K562 (cell line): Measurements from ENCODE around the gene LACC1. TPM values are rescaled to one million over a fixed set of nuclear protein-coding genes. Genes with fewer than 3 reads are reported as not detected.

Experiments used
- ATAC-seq: fragments of 200-7000 bp; cut with Tn5 transposase; 3 replicates; pipeline ENCODE4 v1.9.1; 2020; ENCODE audit warnings: moderate library complexity
- BruUV-seq: library from RNA; stranded (reverse); fragments of 400-500 nt; replicated peaks from 2 replicates; lab custom pipeline; 2021; lab: Mats Ljungman, UMichigan
- CTCF ChIA-PET: fragments of 300-600 bp; formaldehyde crosslinking; extraction: SDS; loops from one replicate; lab custom pipeline; 2021; ENCODE audit warnings: low intra/inter-chr PET ratio; lab: Yijun Ruan, JAX
- POLR2A ChIA-PET: fragments of 300-600, 350-650 bp; sonication (Branson Sonifier 250); formaldehyde crosslinking; extraction: SDS; loops from one replicate; lab custom pipeline; 2021; ENCODE audit warnings: antibody characterized with exemption, inconsistent platforms; lab: Yijun Ruan, JAX
- DNase-seq, 4 experiments: peaks; one replicate each; pipeline versions ENCODE4 v3.0.0 to v3.0.0-alpha.2; 2011 to 2018; ENCODE audit warnings: low spot score in 3 of 4, mixed read lengths in 3 of 4; ENCODE audit errors: extremely low read depth in 1 of 4
- FAIRE-seq: peaks from 2 replicates; lab custom pipeline; 2011; peaks lifted over from hg19 to GRCh38; lab: Jason Lieb, UNC
- H2AFZ ChIP-seq: 2 replicates; pipeline ENCODE4 v1.6.0; 2011; ENCODE audit warnings: low read depth, low read length, control low read depth, inconsistent platforms
- H3K27ac ChIP-seq: fragments of 200-600 bp; 3 replicates; pipeline ENCODE4 v1.8.0; 2011; ENCODE audit warnings: low read depth, mild to moderate bottlenecking, control low read depth, inconsistent platforms, low read length, moderate library complexity, mixed read lengths; ENCODE audit errors: extremely low read depth
- H3K27me3 ChIP-seq, 2 experiments: fragments of 300-600 bp in 1 of 2; 2 replicates in 1 of 2; 3 replicates in 1 of 2; pipeline versions ENCODE4 v1.6.0 to v1.8.0; 2011; ENCODE audit warnings: inconsistent platforms in 2 of 2, low read length in 2 of 2, mild to moderate bottlenecking in 1 of 2, mixed read lengths in 1 of 2, moderate library complexity in 1 of 2; ENCODE audit not compliant: control insufficient read depth in 2 of 2, insufficient read depth in 2 of 2
- H3K36me3 ChIP-seq: fragments of 300-600 bp; 3 replicates; pipeline ENCODE4 v1.8.0; 2011; ENCODE audit warnings: mild to moderate bottlenecking, low read length, inconsistent platforms; ENCODE audit not compliant: control insufficient read depth, insufficient read depth
- H3K4me1 ChIP-seq, 2 experiments: fragments of 200-600 bp in 1 of 2; replicated peaks in 1 of 2; 2 replicates in 1 of 2; 3 replicates in 1 of 2; pipeline versions ENCODE4 v1.5.1 to v1.8.0; 2011; ENCODE audit warnings: inconsistent platforms in 2 of 2, low read length in 2 of 2, mild to moderate bottlenecking in 1 of 2, mixed read lengths in 1 of 2, moderate library complexity in 1 of 2; ENCODE audit not compliant: control insufficient read depth in 2 of 2, insufficient read depth in 2 of 2
- H3K4me2 ChIP-seq: 2 replicates; pipeline ENCODE4 v1.6.1; 2011; ENCODE audit warnings: low read length, control low read depth, inconsistent platforms, mixed read lengths; ENCODE audit not compliant: insufficient read depth
- H3K4me3 ChIP-seq: fragments of 200-600 bp; sonication (generic), shearing (Covaris generic); 2 replicates; pipeline ENCODE4 v1.5.1; 2016; ENCODE audit warnings: control low read depth, inconsistent platforms
- H3K79me2 ChIP-seq: fragments of 200-600 bp; 3 replicates; pipeline ENCODE4 v1.8.0; 2011; ENCODE audit warnings: low read length, inconsistent platforms; ENCODE audit not compliant: control insufficient read depth, insufficient read depth
- H3K9ac ChIP-seq, 2 experiments: 2 replicates each; pipeline versions ENCODE4 v1.6.0 to v1.6.1; 2011; ENCODE audit warnings: low read depth in 2 of 2, low read length in 2 of 2, control low read depth in 1 of 2, inconsistent platforms in 1 of 2, mild to moderate bottlenecking in 1 of 2, mixed read lengths in 1 of 2; ENCODE audit not compliant: insufficient read depth in 1 of 2
- H3K9me1 ChIP-seq: one replicate; pipeline ENCODE4 v1.6.0; 2011; ENCODE audit warnings: inconsistent platforms, mild to moderate bottlenecking, low read length, moderate library complexity; ENCODE audit not compliant: control insufficient read depth, insufficient read depth
- H3K9me3 ChIP-seq: replicated peaks from 2 replicates; pipeline ENCODE4 v1.5.1; 2011; ENCODE audit warnings: low read depth, low read length, inconsistent platforms; ENCODE audit not compliant: control insufficient read depth, insufficient read depth
- H4K20me1 ChIP-seq: replicated peaks from 2 replicates; pipeline ENCODE4 v1.6.1; 2011; ENCODE audit warnings: low read length, inconsistent platforms, mixed read lengths; ENCODE audit not compliant: control insufficient read depth, insufficient read depth
- BRD9 ChIP-seq: fragments of 450-650 bp; IDR thresholded peaks from 2 replicates; pipeline ENCODE4 v1.6.1; 2018; ENCODE audit warnings: low read depth; ENCODE audit not compliant: partially characterized antibody
- ERF ChIP-seq: fragments of 450-650 bp; formaldehyde crosslinking; IDR thresholded peaks from 2 replicates; pipeline ENCODE4 v1.4.0; 2020; ENCODE audit warnings: mild to moderate bottlenecking, mixed read lengths
- GABPA ChIP-seq: fragments of 200-800 bp; sonication (Bioruptor generic); conservative IDR thresholded peaks from 2 replicates; pipeline ENCODE4 v1.6.1; 2016; ENCODE audit warnings: low read depth, missing genetic modification characterization, missing compliant biosample characterization
- GATAD2A ChIP-seq: fragments of 450-650 bp; IDR thresholded peaks from 2 replicates; pipeline ENCODE4 v1.6.1; 2017
- NR4A1 ChIP-seq, 2 experiments: fragments of 250-450 bp in 1 of 2; fragments of 450-650 bp in 1 of 2; sonication (Bioruptor Pico) in 1 of 2; IDR thresholded peaks; 2 replicates each; pipeline versions ENCODE4 v1.4.0 to v1.6.1; 2016 to 2020; ENCODE audit warnings: mild to moderate bottlenecking in 2 of 2, missing compliant biosample characterization in 1 of 2, missing genetic modification characterization in 1 of 2, moderate library complexity in 1 of 2
- SP1 ChIP-seq: sonication (generic); formaldehyde crosslinking; IDR thresholded peaks from 2 replicates; pipeline ENCODE4 v1.8.1; 2022; ENCODE audit warnings: mild to moderate bottlenecking, missing genetic modification reagents
- ZKSCAN3 ChIP-seq: fragments of 250-450 bp; sonication (Bioruptor Pico); IDR thresholded peaks from 2 replicates; pipeline ENCODE4 v1.4.0; 2020
- ZNF551 ChIP-seq: fragments of 250-450 bp; sonication (Bioruptor Pico); IDR thresholded peaks from 2 replicates; pipeline ENCODE4 v1.5.0; 2021; ENCODE audit warnings: mild to moderate bottlenecking, moderate library complexity
- ZNF785 ChIP-seq: fragments of 250-450 bp; sonication (Bioruptor Pico); IDR thresholded peaks from 2 replicates; pipeline ENCODE4 v1.4.0; 2020; ENCODE audit warnings: mild to moderate bottlenecking
- WGBS: fragments of 100-300 bp; shearing (Covaris generic); methylation state at CpG from one replicate; pipeline ENCODE4 v1.1.6; 2016; ENCODE audit warnings: low coverage, mixed read lengths; ENCODE audit not compliant: insufficient coverage; ENCODE audit errors: missing lambda C conversion rate; 5-methylcytosine and 5-hydroxymethylcytosine counted together
- in situ Hi-C: fragments of 300-500 bp; cut with MboI; formaldehyde crosslinking; loops from 4 replicates; pipeline ENCODE4 v1.15.0; 2018; ENCODE audit warnings: inconsistent platforms, mixed read lengths
- intact Hi-C: fragments of 100-400 bp; cut with micrococcal nuclease; formaldehyde crosslinking; loops from 2 replicates; pipeline ENCODE4 v1.14.2; 2022
- polyA plus RNA-seq, 8 experiments: library from polyadenylated mRNA; depleted of rRNA in 4 of 8; stranded (reverse) in 5 of 8; unstranded in 3 of 8; fragments of >200 nt; fragmentation: Nextera tagmentation in 2 of 8; fragmentation: Illumina TruSeq in 1 of 8; extraction: Ambion mirVana in 2 of 8; extraction: Trizol in 1 of 8; gene quantifications; 2 replicates each; pipeline versions ENCODE4 v1.2.1 to v1.2.3, GENCODE V29; 2011 to 2014; ENCODE audit warnings: inconsistent platforms in 1 of 8, missing spikeins in 1 of 8
- total RNA-seq, 7 experiments: library from RNA; depleted of rRNA in 6 of 7; stranded (reverse); fragments of >200 nt in 6 of 7; fragmentation: Illumina TruSeq in 2 of 7; extraction: Trizol in 2 of 7; gene quantifications; 2 replicates each; pipeline versions ENCODE4 v1.2.1 to v1.2.3, GENCODE V29; 2011 to 2021; ENCODE audit warnings: low replicate concordance in 1 of 7
- TF ChIP-seq, protein P1 (sequence below): fragments of 250-450 bp; sonication (Bioruptor Pico); IDR thresholded peaks from 2 replicates; pipeline ENCODE4 v1.4.0; 2020; ENCODE audit warnings: borderline replicate concordance
- TF ChIP-seq, protein P2 (sequence below): sonication (generic); formaldehyde crosslinking; IDR thresholded peaks from 2 replicates; pipeline ENCODE4 v1.8.0; 2023; ENCODE audit warnings: missing genetic modification reagents, mild to moderate bottlenecking, borderline replicate concordance
- TF ChIP-seq, protein P3 (sequence below), 2 experiments: fragments of 450-650 bp; IDR thresholded peaks; 2 replicates each; pipeline ENCODE4 v1.6.1; 2016
- TF ChIP-seq, protein P4 (sequence below): fragments of 250-450 bp; sonication (Bioruptor Pico); IDR thresholded peaks from 2 replicates; pipeline ENCODE4 v1.8.0; 2022; ENCODE audit warnings: moderate library complexity, mild to moderate bottlenecking, inconsistent platforms

The LACC1 gene
- total and polyA plus RNA-seq, 9 of the 15 experiments (the other 6 are each of a cell fraction or from before 2014, with no cell fraction given), result 0.24 TPM; not detected in 8

DNA sequence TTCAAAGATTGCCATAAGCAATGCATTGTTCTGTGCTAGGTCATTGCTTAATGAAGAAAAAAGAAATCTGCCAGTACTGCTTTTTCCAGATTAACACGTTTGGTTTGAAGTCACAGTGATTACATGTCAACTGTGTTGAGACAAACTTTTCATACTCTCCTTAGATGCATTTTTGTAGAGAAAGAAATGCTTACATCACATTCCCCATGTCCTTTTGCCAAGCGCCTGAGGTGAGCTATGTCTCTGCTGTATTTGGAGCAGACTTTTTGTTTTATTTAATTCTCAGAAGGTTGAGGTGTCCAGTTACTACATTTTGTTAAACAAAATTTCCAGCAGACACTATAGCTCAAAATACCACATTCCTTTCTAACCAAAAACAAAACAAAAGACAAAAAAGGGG, 16.2 kb downstream of the LACC1 start:
- ChIA-PET POLR2A (no interaction called here), CTCF (no interaction called here)
- H3K9me1 ChIP-seq, result no peaks in the 10 kb centered on the region
- DNase-seq (no peak), FAIRE-seq (no peak), ATAC-seq (no peak)
- H3K36me3 ChIP-seq, result no peaks in the 10 kb centered on the region
- no peak overlapping the region for H3K4me3 ChIP-seq
- H3K27ac ChIP-seq, result no peak overlapping the region
- no peaks in the 10 kb centered on the region for H3K4me1 ChIP-seq
- no peak overlapping the region for H2AFZ ChIP-seq
- no peaks in the 10 kb centered on the region for H3K9me3 ChIP-seq
- BruUV-seq, result no TSS peak
- intact Hi-C loops, result no loop called here
- H3K27me3 ChIP-seq, result no peaks in the 10 kb centered on the region
- no peak overlapping the region for H3K9ac ChIP-seq
- no peaks in the 10 kb centered on the region; the same call in 1 of the 2 replicates for H4K20me1 ChIP-seq
- WGBS, result 5% methylated on average over 2 of the region's 2 CpGs
- in situ Hi-C loops, result no loop called here
- no peak overlapping the region for H3K4me2 ChIP-seq
- no peaks in the 10 kb centered on the region for H3K79me2 ChIP-seq
- no peak for TF ChIP-seq NR4A1 (CRISPR knock-in tag; IDR thresholded peaks at IDR 0.05)
- TF ChIP-seq NR4A1 (tag; IDR thresholded peaks at IDR 0.05), result no peak
- no peak for TF ChIP-seq GATAD2A
- no peak for TF ChIP-seq ZNF551 (CRISPR knock-in tag)
- TF ChIP-seq GABPA, result no peak
- TF ChIP-seq ZKSCAN3 (CRISPR knock-in tag), result no peak
- no peak for TF ChIP-seq BRD9
- no peak for TF ChIP-seq ZNF785
- TF ChIP-seq, protein P1, sequence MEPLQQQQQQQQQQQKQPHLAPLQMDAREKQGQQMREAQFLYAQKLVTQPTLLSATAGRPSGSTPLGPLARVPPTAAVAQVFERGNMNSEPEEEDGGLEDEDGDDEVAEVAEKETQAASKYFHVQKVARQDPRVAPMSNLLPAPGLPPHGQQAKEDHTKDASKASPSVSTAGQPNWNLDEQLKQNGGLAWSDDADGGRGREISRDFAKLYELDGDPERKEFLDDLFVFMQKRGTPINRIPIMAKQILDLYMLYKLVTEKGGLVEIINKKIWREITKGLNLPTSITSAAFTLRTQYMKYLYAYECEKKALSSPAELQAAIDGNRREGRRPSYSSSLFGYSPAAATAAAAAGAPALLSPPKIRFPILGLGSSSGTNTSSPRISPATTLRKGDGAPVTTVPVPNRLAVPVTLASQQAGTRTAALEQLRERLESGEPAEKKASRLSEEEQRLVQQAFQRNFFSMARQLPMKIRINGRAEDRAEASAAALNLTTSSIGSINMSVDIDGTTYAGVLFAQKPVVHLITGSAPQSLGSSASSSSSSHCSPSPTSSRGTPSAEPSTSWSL, result no peak
- TF ChIP-seq, protein P2, sequence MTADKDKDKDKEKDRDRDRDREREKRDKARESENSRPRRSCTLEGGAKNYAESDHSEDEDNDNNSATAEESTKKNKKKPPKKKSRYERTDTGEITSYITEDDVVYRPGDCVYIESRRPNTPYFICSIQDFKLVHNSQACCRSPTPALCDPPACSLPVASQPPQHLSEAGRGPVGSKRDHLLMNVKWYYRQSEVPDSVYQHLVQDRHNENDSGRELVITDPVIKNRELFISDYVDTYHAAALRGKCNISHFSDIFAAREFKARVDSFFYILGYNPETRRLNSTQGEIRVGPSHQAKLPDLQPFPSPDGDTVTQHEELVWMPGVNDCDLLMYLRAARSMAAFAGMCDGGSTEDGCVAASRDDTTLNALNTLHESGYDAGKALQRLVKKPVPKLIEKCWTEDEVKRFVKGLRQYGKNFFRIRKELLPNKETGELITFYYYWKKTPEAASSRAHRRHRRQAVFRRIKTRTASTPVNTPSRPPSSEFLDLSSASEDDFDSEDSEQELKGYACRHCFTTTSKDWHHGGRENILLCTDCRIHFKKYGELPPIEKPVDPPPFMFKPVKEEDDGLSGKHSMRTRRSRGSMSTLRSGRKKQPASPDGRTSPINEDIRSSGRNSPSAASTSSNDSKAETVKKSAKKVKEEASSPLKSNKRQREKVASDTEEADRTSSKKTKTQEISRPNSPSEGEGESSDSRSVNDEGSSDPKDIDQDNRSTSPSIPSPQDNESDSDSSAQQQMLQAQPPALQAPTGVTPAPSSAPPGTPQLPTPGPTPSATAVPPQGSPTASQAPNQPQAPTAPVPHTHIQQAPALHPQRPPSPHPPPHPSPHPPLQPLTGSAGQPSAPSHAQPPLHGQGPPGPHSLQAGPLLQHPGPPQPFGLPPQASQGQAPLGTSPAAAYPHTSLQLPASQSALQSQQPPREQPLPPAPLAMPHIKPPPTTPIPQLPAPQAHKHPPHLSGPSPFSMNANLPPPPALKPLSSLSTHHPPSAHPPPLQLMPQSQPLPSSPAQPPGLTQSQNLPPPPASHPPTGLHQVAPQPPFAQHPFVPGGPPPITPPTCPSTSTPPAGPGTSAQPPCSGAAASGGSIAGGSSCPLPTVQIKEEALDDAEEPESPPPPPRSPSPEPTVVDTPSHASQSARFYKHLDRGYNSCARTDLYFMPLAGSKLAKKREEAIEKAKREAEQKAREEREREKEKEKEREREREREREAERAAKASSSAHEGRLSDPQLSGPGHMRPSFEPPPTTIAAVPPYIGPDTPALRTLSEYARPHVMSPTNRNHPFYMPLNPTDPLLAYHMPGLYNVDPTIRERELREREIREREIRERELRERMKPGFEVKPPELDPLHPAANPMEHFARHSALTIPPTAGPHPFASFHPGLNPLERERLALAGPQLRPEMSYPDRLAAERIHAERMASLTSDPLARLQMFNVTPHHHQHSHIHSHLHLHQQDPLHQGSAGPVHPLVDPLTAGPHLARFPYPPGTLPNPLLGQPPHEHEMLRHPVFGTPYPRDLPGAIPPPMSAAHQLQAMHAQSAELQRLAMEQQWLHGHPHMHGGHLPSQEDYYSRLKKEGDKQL (CRISPR knock-in tag), result no peak
- no peak for TF ChIP-seq SP1 (CRISPR knock-in tag)
- TF ChIP-seq, protein P3, sequence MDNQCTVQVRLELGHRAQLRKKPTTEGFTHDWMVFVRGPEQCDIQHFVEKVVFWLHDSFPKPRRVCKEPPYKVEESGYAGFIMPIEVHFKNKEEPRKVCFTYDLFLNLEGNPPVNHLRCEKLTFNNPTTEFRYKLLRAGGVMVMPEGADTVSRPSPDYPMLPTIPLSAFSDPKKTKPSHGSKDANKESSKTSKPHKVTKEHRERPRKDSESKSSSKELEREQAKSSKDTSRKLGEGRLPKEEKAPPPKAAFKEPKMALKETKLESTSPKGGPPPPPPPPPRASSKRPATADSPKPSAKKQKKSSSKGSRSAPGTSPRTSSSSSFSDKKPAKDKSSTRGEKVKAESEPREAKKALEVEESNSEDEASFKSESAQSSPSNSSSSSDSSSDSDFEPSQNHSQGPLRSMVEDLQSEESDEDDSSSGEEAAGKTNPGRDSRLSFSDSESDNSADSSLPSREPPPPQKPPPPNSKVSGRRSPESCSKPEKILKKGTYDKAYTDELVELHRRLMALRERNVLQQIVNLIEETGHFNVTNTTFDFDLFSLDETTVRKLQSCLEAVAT (IDR thresholded peaks at IDR 0.05), result no peak
- no peak for TF ChIP-seq ERF (CRISPR knock-in tag)
- TF ChIP-seq, protein P4, sequence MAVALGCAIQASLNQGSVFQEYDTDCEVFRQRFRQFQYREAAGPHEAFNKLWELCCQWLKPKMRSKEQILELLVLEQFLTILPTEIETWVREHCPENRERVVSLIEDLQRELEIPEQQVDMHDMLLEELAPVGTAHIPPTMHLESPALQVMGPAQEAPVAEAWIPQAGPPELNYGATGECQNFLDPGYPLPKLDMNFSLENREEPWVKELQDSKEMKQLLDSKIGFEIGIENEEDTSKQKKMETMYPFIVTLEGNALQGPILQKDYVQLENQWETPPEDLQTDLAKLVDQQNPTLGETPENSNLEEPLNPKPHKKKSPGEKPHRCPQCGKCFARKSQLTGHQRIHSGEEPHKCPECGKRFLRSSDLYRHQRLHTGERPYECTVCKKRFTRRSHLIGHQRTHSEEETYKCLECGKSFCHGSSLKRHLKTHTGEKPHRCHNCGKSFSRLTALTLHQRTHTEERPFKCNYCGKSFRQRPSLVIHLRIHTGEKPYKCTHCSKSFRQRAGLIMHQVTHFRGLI (CRISPR knock-in tag), result no peak
